DND-41 (cell line): ENCODE measurements around the gene DPP6.

ENCODE experiments used
- ATAC-seq: fragments of 200-7000 bp; cut with Tn5 transposase; 3 replicates; pipeline ENCODE4 v1.9.1; 2021; ENCODE audit warnings: low read depth; ENCODE audit not compliant: insufficient read depth
- DNase-seq: peaks from one replicate; pipeline ENCODE4 v3.0.0-alpha.2; 2020
- H2AFZ ChIP-seq: 2 replicates; pipeline ENCODE4 v1.6.0; 2012; ENCODE audit warnings: low read depth, low read length
- H3K27ac ChIP-seq: 2 replicates; pipeline ENCODE4 v1.5.1; 2012; ENCODE audit warnings: low read length, inconsistent platforms
- H3K27me3 ChIP-seq: fragments of 200-600 bp; sonication (generic); 2 replicates; pipeline ENCODE4 v1.6.0; 2012; ENCODE audit warnings: low read length, mild to moderate bottlenecking, inconsistent platforms; ENCODE audit not compliant: insufficient read depth, poor library complexity
- H3K36me3 ChIP-seq: 2 replicates; pipeline ENCODE4 v1.5.1; 2012; ENCODE audit warnings: low read length, inconsistent platforms; ENCODE audit not compliant: insufficient read depth
- H3K4me1 ChIP-seq: 2 replicates; pipeline ENCODE4 v1.5.1; 2012; ENCODE audit warnings: mild to moderate bottlenecking, low read length; ENCODE audit not compliant: insufficient read depth
- H3K4me2 ChIP-seq: 2 replicates; pipeline ENCODE4 v1.6.0; 2012; ENCODE audit warnings: mild to moderate bottlenecking, moderate library complexity, low read length, inconsistent platforms; ENCODE audit not compliant: insufficient read depth
- H3K4me3 ChIP-seq, 2 experiments: fragments of 200-600 bp in 1 of 2; shearing (Covaris generic) in 1 of 2; 2 replicates each; pipeline ENCODE4 v1.5.1; 2012 to 2016; ENCODE audit warnings: inconsistent platforms in 2 of 2, low read length in 2 of 2, mild to moderate bottlenecking in 2 of 2, low read depth in 1 of 2, moderate library complexity in 1 of 2
- H3K79me2 ChIP-seq: 2 replicates; pipeline ENCODE4 v1.6.0; 2012; ENCODE audit warnings: low read length, inconsistent platforms; ENCODE audit not compliant: insufficient read depth
- H3K9ac ChIP-seq: 2 replicates; pipeline ENCODE4 v1.6.0; 2012; ENCODE audit warnings: low read depth, mild to moderate bottlenecking, inconsistent platforms, low read length, moderate library complexity
- H3K9me3 ChIP-seq: 2 replicates; pipeline ENCODE4 v1.5.1; 2012; ENCODE audit warnings: low read length, moderate library complexity, mild to moderate bottlenecking, inconsistent platforms; ENCODE audit not compliant: insufficient read depth, severe bottlenecking
- H4K20me1 ChIP-seq: 2 replicates; pipeline ENCODE4 v1.6.0; 2012; ENCODE audit warnings: low read length; ENCODE audit not compliant: insufficient read depth
- CTCF ChIP-seq: IDR thresholded peaks from 2 replicates; pipeline ENCODE4 v1.5.1; 2012; ENCODE audit warnings: borderline replicate concordance, low read length, moderate library complexity, mild to moderate bottlenecking; ENCODE audit not compliant: poor library complexity, severe bottlenecking; ENCODE audit errors: extremely low read depth
- EZH2 ChIP-seq: IDR thresholded peaks from 3 replicates; pipeline ENCODE4 v1.6.1; 2012; ENCODE audit warnings: borderline replicate concordance, low read depth, mild to moderate bottlenecking, moderate library complexity, low read length, inconsistent platforms; ENCODE audit not compliant: severe bottlenecking

Gene DPP6

GRCh38 chr7:154628556-154628955 lies 576.4 kb downstream of the DPP6 start:
- ATAC-seq (no peak), DNase-seq (no peak)
- H3K27ac ChIP-seq, result no peak overlapping the region
- H3K9ac ChIP-seq, result no peak overlapping the region
- no peaks in the 10 kb centered on the region for H4K20me1 ChIP-seq
- H3K4me3 ChIP-seq, result no peak overlapping the region
- no peaks in the 10 kb centered on the region for H3K79me2 ChIP-seq
- TF ChIP-seq CTCF (no peak), EZH2 (no peak)
- no peaks in the 10 kb centered on the region for H3K4me1 ChIP-seq
- no peak overlapping the region for H3K4me2 ChIP-seq
- H3K36me3 ChIP-seq, result no peaks in the 10 kb centered on the region
- H2AFZ ChIP-seq, result no peak overlapping the region
- no peaks in the 10 kb centered on the region for H3K27me3 ChIP-seq
- H3K9me3 ChIP-seq, result no peaks in the 10 kb centered on the region

- DNase-seq (no peak), ATAC-seq (no peak)
- H3K79me2 ChIP-seq, result no peaks in the 10 kb centered on the region
- H3K4me1 ChIP-seq, result no peaks in the 10 kb centered on the region
- no peaks in the 10 kb centered on the region for H4K20me1 ChIP-seq
- no peaks in the 10 kb centered on the region for H3K36me3 ChIP-seq
- no peak overlapping the region for H3K27ac ChIP-seq
- H3K9ac ChIP-seq, result no peak overlapping the region
- no peak overlapping the region for H2AFZ ChIP-seq
- no peak for TF ChIP-seq EZH2
- no peak for TF ChIP-seq CTCF
- no peaks in the 10 kb centered on the region for H3K9me3 ChIP-seq
- H3K4me2 ChIP-seq, result no peak overlapping the region
- H3K27me3 ChIP-seq, result no peaks in the 10 kb centered on the region
- H3K4me3 ChIP-seq, result no peak overlapping the region
Measured at GRCh38 chr7:154631162-154631561, 579.0 kb downstream of the DPP6 start.

- no peak for DNase-seq
- no peak overlapping the region for H3K4me2 ChIP-seq
Measured at GRCh38 chr7:154633641-154634040, 581.4 kb downstream of the DPP6 start.

More at GRCh38 chr7:154633641-154634040, 581.4 kb downstream of the DPP6 start:
- Histone ChIP-seq H2AFZ (no peak overlapping the region), H3K9ac (no peak overlapping the region), H3K36me3 (no peaks in the 10 kb centered on the region), H3K4me3 (no peak overlapping the region), H3K27ac (no peak overlapping the region), H4K20me1 (no peaks in the 10 kb centered on the region), H3K27me3 (no peaks in the 10 kb centered on the region), H3K9me3 (no peaks in the 10 kb centered on the region), H3K4me1 (no peaks in the 10 kb centered on the region), H3K79me2 (no peaks in the 10 kb centered on the region)
- ATAC-seq, result no peak
- TF ChIP-seq CTCF (no peak), EZH2 (no peak)
